ENCODE results near the gene DIAPH2.
"Not testable (repeated sequence)": the region's sequence is repeated elsewhere in the genome, so short reads cannot be mapped to it uniquely, and the experiment has no call there.

Gene DIAPH2

GRCh38 chrX:97401586-97402136 is 717.0 kb downstream of the DIAPH2 start:
- DNase-seq: no peak

GRCh38 chrX:97402333-97402732 is 717.7 kb downstream of the DIAPH2 start:
- no peak for DNase-seq

- no peak for DNase-seq
Observed at GRCh38 chrX:97402903-97403302, 718.3 kb downstream of the DIAPH2 start.

- DNase-seq: no peak
Observed at GRCh38 chrX:97405031-97405660, 720.5 kb downstream of the DIAPH2 start.

GRCh38 chrX:97409632-97410415 is 725.2 kb downstream of the DIAPH2 start:
- not testable (repeated sequence) for DNase-seq

GRCh38 chrX:97416461-97416860 is 731.8 kb downstream of the DIAPH2 start:
- no peak for DNase-seq

GRCh38 chrX:97429101-97429500 is 744.5 kb downstream of the DIAPH2 start:
- no peak for DNase-seq

GRCh38 chrX:97431281-97431680 is 746.6 kb downstream of the DIAPH2 start:
- DNase-seq: no peak

GRCh38 chrX:97446298-97446882 is 761.7 kb downstream of the DIAPH2 start:
- DNase-seq: no peak

- DNase-seq: no peak
Observed at GRCh38 chrX:97447306-97447705, 762.7 kb downstream of the DIAPH2 start.

GRCh38 chrX:97452283-97452682 is 767.6 kb downstream of the DIAPH2 start:
- DNase-seq: no peak

GRCh38 chrX:97461763-97462162 is 777.1 kb downstream of the DIAPH2 start:
- DNase-seq: no peak

- DNase-seq: no peak
Observed at GRCh38 chrX:97471071-97471470, 786.4 kb downstream of the DIAPH2 start.

- no peak for DNase-seq
Observed at GRCh38 chrX:97474933-97475332, 790.3 kb downstream of the DIAPH2 start.

- no peak for DNase-seq
Observed at GRCh38 chrX:97479106-97479890, 794.7 kb downstream of the DIAPH2 start.

- DNase-seq: no peak
Observed at GRCh38 chrX:97481228-97481627, 796.6 kb downstream of the DIAPH2 start.

GRCh38 chrX:97482666-97483300 is 798.1 kb downstream of the DIAPH2 start:
- DNase-seq: no peak

GRCh38 chrX:97490656-97491055 is 806.0 kb downstream of the DIAPH2 start:
- DNase-seq: no peak

GRCh38 chrX:97494756-97495372 is 810.2 kb downstream of the DIAPH2 start:
- DNase-seq: no peak

GRCh38 chrX:97498093-97498492 is 813.5 kb downstream of the DIAPH2 start:
- no peak for DNase-seq

GRCh38 chrX:97504431-97504830 is 819.8 kb downstream of the DIAPH2 start:
- no peak for DNase-seq

GRCh38 chrX:97517763-97518162 is 833.1 kb downstream of the DIAPH2 start:
- DNase-seq: no peak

Data from NCI-H1105 treated with DMSO at 0.1 percent for 48 hours (cell line).